ENCODE results near the gene RASGRP1.

GRCh38 chr15:38459480-38459879 is 105.1 kb downstream of the RASGRP1 start:
- no peak for TF ChIP-seq GATA2 (IDR thresholded peaks at IDR 0.05; ENCODE audit: low read depth, low read length)
- TF ChIP-seq GATA3 (IDR thresholded peaks at IDR 0.05; ENCODE audit: low read depth, low read length): no peak
